ENCODE results near the gene CSNK1G1.

Gene CSNK1G1

GRCh38 chr15:64256051-64256450 is 99.9 kb downstream of the CSNK1G1 start:
- no peak for TF ChIP-seq CTCF (IDR thresholded peaks at IDR 0.05; ENCODE audit: low read depth, low read length)

GRCh38 chr15:64251658-64252057 is 104.3 kb downstream of the CSNK1G1 start:
- no peak for TF ChIP-seq CTCF (IDR thresholded peaks at IDR 0.05; ENCODE audit: low read depth, low read length)

More at GRCh38 chr15:64256051-64256450, 99.9 kb downstream of the CSNK1G1 start:
- H3K4me3 ChIP-seq (replicated peaks in 1 of 2; ENCODE audit: low read depth in 2 of 2, low read length in 2 of 2), result no peak overlapping the region
- no peak for DNase-seq (ENCODE audit: low read depth in 2 of 2)

GRCh38 chr15:64251121-64251520 is 104.9 kb downstream of the CSNK1G1 start:
- H3K4me3 ChIP-seq (replicated peaks in 1 of 2; ENCODE audit: low read depth in 2 of 2, low read length in 2 of 2), result no peak overlapping the region
- TF ChIP-seq CTCF (IDR thresholded peaks at IDR 0.05; ENCODE audit: low read depth, low read length), result no peak
- DNase-seq (ENCODE audit: low read depth in 2 of 2), result no peak

More at GRCh38 chr15:64251658-64252057, 104.3 kb downstream of the CSNK1G1 start:
- DNase-seq (ENCODE audit: low read depth in 2 of 2), result no peak
- no peak overlapping the region for H3K4me3 ChIP-seq (replicated peaks in 1 of 2; ENCODE audit: low read depth in 2 of 2, low read length in 2 of 2)

- DNase-seq (ENCODE audit: low read depth in 2 of 2), result peak in 1 of 2 donors; percentile 45
- no peak overlapping the region for H3K4me3 ChIP-seq (replicated peaks in 1 of 2; ENCODE audit: low read depth in 2 of 2, low read length in 2 of 2)
- no peak for TF ChIP-seq CTCF (IDR thresholded peaks at IDR 0.05; ENCODE audit: low read depth, low read length)
These were observed 105.9 kb downstream of the CSNK1G1 start for GRCh38 chr15:64249883-64250575.

- no peak for TF ChIP-seq CTCF (IDR thresholded peaks at IDR 0.05; ENCODE audit: low read depth, low read length)
These were observed 106.6 kb downstream of the CSNK1G1 start for GRCh38 chr15:64249406-64249805.

GRCh38 chr15:64247906-64248541 is 107.9 kb downstream of the CSNK1G1 start:
- TF ChIP-seq CTCF (IDR thresholded peaks at IDR 0.05; ENCODE audit: low read depth, low read length), result no peak
- peak; percentile 95 to 96 for DNase-seq (ENCODE audit: low read depth in 2 of 2)
- H3K4me3 ChIP-seq (replicated peaks in 1 of 2; ENCODE audit: low read depth in 2 of 2, low read length in 2 of 2), result no peak overlapping the region

More at GRCh38 chr15:64249406-64249805, 106.6 kb downstream of the CSNK1G1 start:
- no peak for DNase-seq (ENCODE audit: low read depth in 2 of 2)
- H3K4me3 ChIP-seq (replicated peaks in 1 of 2; ENCODE audit: low read depth in 2 of 2, low read length in 2 of 2), result no peak overlapping the region
